ENCODE measurements around the gene TLL1. TPM values are rescaled to one million over a fixed set of nuclear protein-coding genes. Genes with fewer than 3 reads are reported as not detected.

TLL1 gene
- total RNA-seq, 4 donors from 2014 or later: 0.62 to 2.3 (median 1.1) TPM

GRCh38 chr4:166144607-166145006 lies 271.6 kb downstream of the TLL1 start:
- Histone ChIP-seq H3K27ac (no peak overlapping the region), H3K4me1 (no peaks in the 10 kb centered on the region), H3K4me3 (no peak overlapping the region), H3K27me3 (no peaks in the 10 kb centered on the region), H3K9me3 (no peaks in the 10 kb centered on the region), H3K36me3 (no peaks in the 10 kb centered on the region)
- in situ Hi-C loops (cut with MboI; ENCODE audit: low sequenced_read_pairs in 4 of 4): no loop called here
- TF ChIP-seq CTCF (IDR thresholded peaks at IDR 0.05 in 4 of 5, conservative IDR thresholded peaks at IDR 0.05 in 1 of 5): no peak
- intact Hi-C loops (cut with DNase I; ENCODE audit: low total_unique reads): no loop called here
- no peak for ATAC-seq
- no peak for DNase-seq

GRCh38 chr4:166146806-166147540 lies 273.9 kb downstream of the TLL1 start:
- no peaks in the 10 kb centered on the region for H3K4me1 ChIP-seq
- no peaks in the 10 kb centered on the region for H3K9me3 ChIP-seq
- no peak overlapping the region for H3K27ac ChIP-seq
- TF ChIP-seq POLR2A (IDR thresholded peaks at IDR 0.05): no peak
- no peak for TF ChIP-seq CTCF (IDR thresholded peaks at IDR 0.05 in 4 of 5, conservative IDR thresholded peaks at IDR 0.05 in 1 of 5)
- H3K36me3 ChIP-seq: no peaks in the 10 kb centered on the region
- H3K4me3 ChIP-seq: no peak overlapping the region
- no peak for ATAC-seq
- DNase-seq: no peak
- no peaks in the 10 kb centered on the region for H3K27me3 ChIP-seq
- intact Hi-C loops (cut with DNase I; ENCODE audit: low total_unique reads): no loop called here
- in situ Hi-C loops (cut with MboI; ENCODE audit: low sequenced_read_pairs in 4 of 4): no loop called here

Data from gastrocnemius medialis (tissue), 4 donors.